Measurements from ENCODE around the gene PCNX2.

PCNX2 gene

DNA sequence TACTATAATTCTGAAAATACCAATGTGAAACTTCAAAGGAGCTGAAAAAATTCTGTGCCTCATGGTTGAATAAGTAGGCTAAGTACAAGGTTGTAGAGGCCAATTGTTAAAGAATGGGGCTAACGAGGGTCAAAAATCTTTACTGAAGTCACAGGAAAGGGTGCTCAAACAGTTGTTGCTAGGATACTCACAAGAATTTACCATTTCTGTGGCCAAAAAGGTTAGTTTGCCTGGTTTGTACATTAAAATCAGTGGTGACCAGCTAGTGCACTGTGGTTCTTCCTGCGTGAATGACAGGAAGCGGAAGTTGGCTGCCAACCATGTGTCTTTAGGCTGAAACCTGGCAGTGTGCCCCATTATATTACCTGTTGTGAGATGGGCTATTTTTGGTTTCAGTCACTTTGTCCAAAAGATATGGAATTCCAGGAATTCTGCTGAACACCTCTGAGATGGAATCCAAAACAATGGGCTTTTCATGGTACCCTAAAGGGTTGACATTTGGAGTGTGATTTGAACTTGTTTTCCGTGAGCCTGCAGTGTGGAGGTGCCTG is 45.5 kb upstream of the PCNX2 start:
- H3K27me3 ChIP-seq (ENCODE audit: low read length) = no peaks in the 10 kb centered on the region
- TF ChIP-seq CTCF (IDR thresholded peaks at IDR 0.05; ENCODE audit: insufficient read depth, low read length, poor library complexity, severe bottlenecking) (no peak), EZH2phosphoT487 (conservative IDR thresholded peaks at IDR 0.05; ENCODE audit: low read length) (no peak)

GRCh38 chr1:233340031-233340555 is 44.6 kb upstream of the PCNX2 start:
- no peaks in the 10 kb centered on the region for H3K36me3 ChIP-seq (ENCODE audit: low read length)
- no peak overlapping the region for H2AFZ ChIP-seq (ENCODE audit: low read depth, low read length, severe bottlenecking)
- no peaks in the 10 kb centered on the region for H3K27me3 ChIP-seq (ENCODE audit: low read length)
- H3F3A ChIP-seq (ENCODE audit: insufficient read depth) = no peaks in the 10 kb centered on the region
- H3K79me2 ChIP-seq (ENCODE audit: insufficient read depth, low read length) = no peaks in the 10 kb centered on the region
- no peak overlapping the region for H3K27ac ChIP-seq (ENCODE audit: low read depth, low read length)
- no peaks in the 10 kb centered on the region for H4K20me1 ChIP-seq (ENCODE audit: low read depth, low read length)
- no peak overlapping the region for H3K4me2 ChIP-seq (ENCODE audit: low read depth, low read length, poor library complexity, severe bottlenecking)
- H3K9me3 ChIP-seq (ENCODE audit: insufficient read depth, low read length) = no peaks in the 10 kb centered on the region
- TF ChIP-seq EZH2phosphoT487 (conservative IDR thresholded peaks at IDR 0.05; ENCODE audit: low read length) (no peak), CTCF (IDR thresholded peaks at IDR 0.05; ENCODE audit: insufficient read depth, low read length, poor library complexity, severe bottlenecking) (no peak)
- no peaks in the 10 kb centered on the region for H3K9me2 ChIP-seq (replicated peaks; ENCODE audit: insufficient read depth, low read length)
- no peak overlapping the region for H3K9ac ChIP-seq (ENCODE audit: low read length)
- H3K4me3 ChIP-seq (ENCODE audit: insufficient read depth, low read length, poor library complexity, severe bottlenecking) = no peak overlapping the region

More for the DNA sequence above, 45.5 kb upstream of the PCNX2 start:
- no peaks in the 10 kb centered on the region for H3K9me3 ChIP-seq (ENCODE audit: insufficient read depth, low read length)
- H3K36me3 ChIP-seq (ENCODE audit: low read length) = no peaks in the 10 kb centered on the region
- no peaks in the 10 kb centered on the region for H3K79me2 ChIP-seq (ENCODE audit: insufficient read depth, low read length)
- no peak overlapping the region for H3K4me2 ChIP-seq (ENCODE audit: low read depth, low read length, poor library complexity, severe bottlenecking)
- no peak overlapping the region for H3K27ac ChIP-seq (ENCODE audit: low read depth, low read length)
- no peak overlapping the region for H3K4me3 ChIP-seq (ENCODE audit: insufficient read depth, low read length, poor library complexity, severe bottlenecking)
- H3F3A ChIP-seq (ENCODE audit: insufficient read depth) = no peaks in the 10 kb centered on the region
- H3K9me2 ChIP-seq (replicated peaks; ENCODE audit: insufficient read depth, low read length) = no peaks in the 10 kb centered on the region
- H4K20me1 ChIP-seq (ENCODE audit: low read depth, low read length) = no peaks in the 10 kb centered on the region
- H3K9ac ChIP-seq (ENCODE audit: low read length) = no peak overlapping the region
- H2AFZ ChIP-seq (ENCODE audit: low read depth, low read length, severe bottlenecking) = no peak overlapping the region

- Histone ChIP-seq H3K27ac (ENCODE audit: low read depth, low read length) (no peak overlapping the region), H2AFZ (ENCODE audit: low read depth, low read length, severe bottlenecking) (no peak overlapping the region), H3K4me3 (ENCODE audit: insufficient read depth, low read length, poor library complexity, severe bottlenecking) (no peak overlapping the region), H4K20me1 (ENCODE audit: low read depth, low read length) (no peaks in the 10 kb centered on the region), H3K4me2 (ENCODE audit: low read depth, low read length, poor library complexity, severe bottlenecking) (no peak overlapping the region), H3K9me2 (replicated peaks; ENCODE audit: insufficient read depth, low read length) (no peaks in the 10 kb centered on the region), H3K9me3 (ENCODE audit: insufficient read depth, low read length) (no peaks in the 10 kb centered on the region), H3K36me3 (ENCODE audit: low read length) (no peaks in the 10 kb centered on the region), H3K9ac (ENCODE audit: low read length) (no peak overlapping the region), H3K27me3 (ENCODE audit: low read length) (no peaks in the 10 kb centered on the region), H3F3A (ENCODE audit: insufficient read depth) (no peaks in the 10 kb centered on the region), H3K79me2 (ENCODE audit: insufficient read depth, low read length) (no peaks in the 10 kb centered on the region)
- TF ChIP-seq CTCF (IDR thresholded peaks at IDR 0.05; ENCODE audit: insufficient read depth, low read length, poor library complexity, severe bottlenecking) (no peak), EZH2phosphoT487 (conservative IDR thresholded peaks at IDR 0.05; ENCODE audit: low read length) (no peak)
Observed at GRCh38 chr1:233338102-233338501, 42.6 kb upstream of the PCNX2 start.
